Subcutaneous abdominal adipose tissue (tissue), 5 donors: ENCODE data around the gene RHBG.
"Not testable (repeated sequence)": the region's sequence is repeated elsewhere in the genome, so short reads cannot be mapped to it uniquely, and the experiment has no call there.

Experiments
- H3K27ac ChIP-seq: one replicate; pipeline ENCODE4 v1.7.0; 2013; ENCODE audit warnings: low read depth, mild to moderate bottlenecking, inconsistent platforms, low read length, moderate library complexity
- H3K27me3 ChIP-seq, 5 donors: one replicate each; pipeline ENCODE4 v1.7.0; 2013; ENCODE audit warnings: low read length in 5 of 5, inconsistent platforms in 1 of 5; ENCODE audit not compliant: control insufficient read depth in 5 of 5, insufficient read depth in 4 of 5
- H3K36me3 ChIP-seq, 5 donors: one replicate each; pipeline ENCODE4 v1.7.0; 2013; ENCODE audit warnings: low read length in 5 of 5; ENCODE audit not compliant: control insufficient read depth in 5 of 5, insufficient read depth in 5 of 5
- H3K4me1 ChIP-seq, 5 donors: one replicate each; pipeline ENCODE4 v1.7.0; 2013; ENCODE audit warnings: low read length in 5 of 5, mild to moderate bottlenecking in 3 of 5, moderate library complexity in 1 of 5; ENCODE audit not compliant: control insufficient read depth in 5 of 5, insufficient read depth in 5 of 5
- H3K4me3 ChIP-seq, 5 donors: one replicate each; pipeline ENCODE4 v1.7.0; 2013; ENCODE audit warnings: low read length in 5 of 5, low read depth in 1 of 5
- H3K9ac ChIP-seq, 5 donors: one replicate each; pipeline ENCODE4 v1.7.0; 2013; ENCODE audit warnings: low read length in 5 of 5, mild to moderate bottlenecking in 4 of 5, moderate library complexity in 3 of 5
- H3K9me3 ChIP-seq, 5 donors: one replicate each; pipeline ENCODE4 v1.7.0; 2013; ENCODE audit warnings: low read length in 5 of 5; ENCODE audit not compliant: control insufficient read depth in 5 of 5
- donor health status: healthy.
- donor health status: healthy.
- donor health status: healthy.
- donor health status: healthy.
- donor health status: healthy.

RHBG gene

DNA sequence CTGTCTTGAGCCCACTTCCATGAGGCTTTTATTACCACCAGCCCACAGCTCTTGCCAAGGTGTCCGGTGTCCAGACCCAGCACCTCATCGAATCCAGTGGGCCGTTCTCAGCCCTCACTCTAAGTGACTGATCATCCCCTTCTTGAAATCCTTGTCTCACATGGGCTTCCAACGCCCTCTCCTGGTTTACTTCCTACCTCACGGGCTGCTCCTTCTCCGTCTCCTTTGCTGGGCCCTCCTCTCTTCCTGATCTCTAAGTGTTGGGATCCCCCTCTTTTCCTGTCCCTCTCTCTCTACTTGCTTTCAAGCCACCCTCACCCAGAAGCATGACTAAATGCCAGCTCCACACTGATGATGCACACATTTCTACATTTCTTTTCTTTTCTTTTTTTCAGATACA lies 9.0 kb upstream of the RHBG start:
- peaks cover 0 to 5% (median 0%) of the 10 kb centered on the region in 5 donors for H3K4me1 ChIP-seq
- no peak overlapping the region for H3K27ac ChIP-seq
- H3K9ac ChIP-seq, result no peak overlapping the region
- H3K27me3 ChIP-seq, result peaks cover 18 to 23% (median 18%) of the 10 kb centered on the region in 5 donors
- no peaks in the 10 kb centered on the region for H3K9me3 ChIP-seq
- H3K36me3 ChIP-seq, result no peaks in the 10 kb centered on the region
- H3K4me3 ChIP-seq, result no peak overlapping the region

DNA sequence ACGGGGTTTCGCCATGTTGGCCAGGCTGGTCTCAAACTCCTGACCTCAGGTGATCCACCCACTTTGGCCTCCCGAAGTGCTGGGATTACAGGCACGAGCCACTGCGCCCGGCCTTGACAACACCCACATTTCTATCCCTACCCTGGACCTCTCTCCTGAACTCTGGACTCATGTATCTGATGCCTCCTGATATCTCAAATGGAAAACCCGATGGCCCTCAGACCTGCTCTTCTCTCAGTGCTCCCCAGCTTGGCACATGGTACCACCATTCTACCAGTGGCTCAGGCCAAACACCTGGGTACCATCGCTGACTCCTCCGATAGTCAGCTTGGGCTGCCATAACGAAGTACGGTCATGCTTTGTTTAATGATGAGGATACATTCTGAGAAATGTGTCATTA lies 8.5 kb upstream of the RHBG start:
- H3K9ac ChIP-seq, result no peak overlapping the region
- peaks cover 18 to 23% (median 18%) of the 10 kb centered on the region in 5 donors for H3K27me3 ChIP-seq
- no peak overlapping the region for H3K27ac ChIP-seq
- H3K9me3 ChIP-seq, result no peaks in the 10 kb centered on the region
- H3K4me1 ChIP-seq, result peaks cover 0 to 5% (median 0%) of the 10 kb centered on the region in 5 donors
- no peak overlapping the region for H3K4me3 ChIP-seq
- no peaks in the 10 kb centered on the region for H3K36me3 ChIP-seq

DNA sequence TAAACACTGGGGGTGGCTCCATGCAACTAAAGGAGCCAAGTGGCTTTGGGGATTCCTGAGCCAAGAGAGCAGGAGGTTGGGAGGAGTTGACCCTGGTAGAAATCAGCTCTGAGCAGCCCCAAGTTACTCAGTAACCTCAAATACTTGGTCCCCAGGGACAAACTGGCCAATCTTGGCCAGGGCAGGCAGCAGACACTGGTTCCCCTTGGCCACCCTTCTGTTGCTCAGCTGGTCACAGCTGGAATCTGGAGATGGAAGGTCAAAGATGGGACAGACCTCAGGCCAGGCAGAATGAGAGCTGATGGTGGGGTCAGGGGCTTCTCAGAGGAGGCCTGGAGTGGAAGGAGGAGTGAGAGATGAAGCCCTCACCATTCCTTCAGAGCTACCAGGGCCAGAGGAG lies 3.3 kb upstream of the RHBG start:
- Histone ChIP-seq H3K4me3 (no peak overlapping the region), H3K9ac (no peak overlapping the region), H3K36me3 (no peaks in the 10 kb centered on the region), H3K9me3 (no peaks in the 10 kb centered on the region), H3K27ac (no peak overlapping the region), H3K4me1 (peaks cover 0 to 10% (median 8%) of the 10 kb centered on the region in 5 donors), H3K27me3 (peaks cover 0 to 20% (median 16%) of the 10 kb centered on the region in 5 donors)

DNA sequence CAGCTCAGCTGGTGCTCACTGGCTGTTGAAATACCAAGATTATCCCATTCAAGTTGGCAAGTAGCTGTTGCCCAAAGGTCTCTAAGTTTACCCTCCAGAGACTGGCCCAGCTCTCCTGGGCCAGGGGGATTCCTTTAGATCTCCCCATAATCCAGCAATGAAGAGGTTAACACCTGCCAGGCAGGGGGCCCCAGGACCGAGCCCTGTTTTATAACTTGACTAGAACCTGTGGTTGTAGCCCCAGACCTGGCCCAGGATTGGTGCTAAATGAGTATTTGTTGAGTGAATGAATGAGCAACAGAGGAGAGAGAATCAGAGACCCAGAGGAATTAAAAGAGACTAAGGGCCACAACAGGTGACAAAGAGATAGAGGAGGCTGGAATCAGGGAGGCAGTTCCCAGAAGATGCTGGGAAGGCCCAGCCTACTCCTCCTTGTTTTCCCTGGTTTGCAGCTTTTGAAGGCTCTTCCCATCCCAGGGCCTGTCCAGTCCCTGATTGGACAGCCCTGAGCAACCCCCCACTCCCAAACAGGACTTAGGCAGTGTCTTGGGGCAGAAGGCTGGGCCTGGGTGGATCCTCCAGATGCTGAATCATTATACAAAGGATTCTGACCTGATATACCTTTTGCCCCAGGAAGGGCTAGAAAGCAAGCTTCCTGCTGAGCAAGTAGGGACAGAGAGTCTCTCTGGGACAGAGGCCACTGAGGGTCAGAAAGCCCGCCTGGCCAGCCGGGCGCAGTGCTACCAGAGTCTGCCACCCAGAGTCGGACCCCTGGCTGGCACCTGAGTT lies 2.4 kb upstream of the RHBG start:
- no peaks in the 10 kb centered on the region for H3K36me3 ChIP-seq
- no peak overlapping the region for H3K27ac ChIP-seq
- H3K27me3 ChIP-seq, result peaks cover 0 to 20% (median 16%) of the 10 kb centered on the region in 5 donors
- H3K9ac ChIP-seq, result no peak overlapping the region
- H3K4me1 ChIP-seq, result peaks cover 0 to 15% (median 12%) of the 10 kb centered on the region in 5 donors
- H3K4me3 ChIP-seq, result no peak overlapping the region
- no peaks in the 10 kb centered on the region for H3K9me3 ChIP-seq

DNA sequence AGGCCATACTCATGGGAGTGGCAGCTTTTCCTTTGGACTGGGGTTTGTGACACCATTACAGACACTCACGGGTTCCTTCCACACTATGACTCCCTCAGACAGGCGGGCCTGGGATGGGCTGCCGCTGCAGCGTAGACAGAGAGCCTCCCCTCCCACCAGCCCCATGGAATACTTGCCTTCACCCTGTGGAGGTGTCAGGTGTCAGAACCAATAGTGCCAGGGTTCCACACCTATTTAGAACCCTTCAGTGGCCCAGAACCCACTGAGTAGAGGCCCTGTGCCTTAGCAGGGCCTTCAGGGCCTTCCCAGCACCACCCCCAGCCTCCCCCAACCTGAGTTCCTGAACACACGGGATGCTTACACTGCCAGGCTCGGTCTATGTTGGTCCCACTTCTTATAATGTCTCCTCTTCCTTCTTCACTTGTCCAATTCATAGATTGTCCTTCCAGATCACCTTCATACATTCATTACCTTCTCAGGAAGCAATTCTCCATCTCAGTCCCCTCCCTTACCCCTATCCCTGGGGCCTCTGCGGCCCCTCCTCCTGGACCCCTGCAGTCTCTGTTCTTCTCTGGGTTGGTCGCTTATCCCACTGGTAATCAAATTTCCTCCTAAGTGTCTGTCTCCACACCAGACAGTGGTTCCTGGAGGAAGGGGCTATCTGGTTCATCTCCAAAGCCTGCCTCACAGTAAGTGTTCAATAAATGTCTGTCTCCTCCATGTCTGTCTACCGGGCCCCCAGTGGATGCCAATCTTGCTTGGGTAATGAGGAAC lies 1.4 kb upstream of the RHBG start:
- no peak overlapping the region for H3K27ac ChIP-seq
- H3K27me3 ChIP-seq, result peaks cover 0 to 23% (median 16%) of the 10 kb centered on the region in 5 donors
- H3K4me1 ChIP-seq, result peaks cover 0 to 21% (median 18%) of the 10 kb centered on the region in 5 donors
- H3K9me3 ChIP-seq, result no peaks in the 10 kb centered on the region
- no peak overlapping the region for H3K9ac ChIP-seq
- no peaks in the 10 kb centered on the region for H3K36me3 ChIP-seq
- H3K4me3 ChIP-seq, result no peak overlapping the region

DNA sequence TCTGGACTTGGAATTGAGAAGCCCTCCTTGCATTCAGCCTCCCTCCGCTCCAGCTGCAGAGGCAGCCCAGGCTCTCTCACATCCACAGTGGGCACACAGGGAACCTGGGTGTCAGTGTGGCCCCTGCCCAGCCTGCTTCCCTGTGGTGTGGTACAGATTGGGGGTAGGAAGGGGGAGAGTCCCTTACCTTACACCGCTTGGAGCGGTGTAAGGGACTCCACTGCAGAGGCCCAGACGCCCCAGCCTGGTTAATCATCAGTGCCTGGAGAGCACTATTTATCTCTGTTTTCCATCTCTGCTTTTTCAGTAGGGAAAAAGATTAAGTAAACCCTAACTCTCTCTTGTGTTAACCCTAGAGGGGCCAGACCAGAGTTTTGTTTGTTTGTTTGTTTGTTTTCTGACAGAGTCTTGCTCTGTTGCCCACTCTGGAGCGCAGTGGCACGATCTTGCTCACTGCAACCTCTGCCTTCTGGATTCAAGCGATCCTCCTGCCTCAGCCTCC lies 803 bp upstream of the RHBG start:
- H3K36me3 ChIP-seq, result no peaks in the 10 kb centered on the region
- peaks cover 0 to 21% (median 18%) of the 10 kb centered on the region in 5 donors for H3K4me1 ChIP-seq
- peaks cover 0 to 23% (median 16%) of the 10 kb centered on the region in 5 donors for H3K27me3 ChIP-seq
- no peaks in the 10 kb centered on the region for H3K9me3 ChIP-seq
- H3K27ac ChIP-seq, result no peak overlapping the region
- H3K4me3 ChIP-seq, result no peak overlapping the region
- H3K9ac ChIP-seq, result no peak overlapping the region

DNA sequence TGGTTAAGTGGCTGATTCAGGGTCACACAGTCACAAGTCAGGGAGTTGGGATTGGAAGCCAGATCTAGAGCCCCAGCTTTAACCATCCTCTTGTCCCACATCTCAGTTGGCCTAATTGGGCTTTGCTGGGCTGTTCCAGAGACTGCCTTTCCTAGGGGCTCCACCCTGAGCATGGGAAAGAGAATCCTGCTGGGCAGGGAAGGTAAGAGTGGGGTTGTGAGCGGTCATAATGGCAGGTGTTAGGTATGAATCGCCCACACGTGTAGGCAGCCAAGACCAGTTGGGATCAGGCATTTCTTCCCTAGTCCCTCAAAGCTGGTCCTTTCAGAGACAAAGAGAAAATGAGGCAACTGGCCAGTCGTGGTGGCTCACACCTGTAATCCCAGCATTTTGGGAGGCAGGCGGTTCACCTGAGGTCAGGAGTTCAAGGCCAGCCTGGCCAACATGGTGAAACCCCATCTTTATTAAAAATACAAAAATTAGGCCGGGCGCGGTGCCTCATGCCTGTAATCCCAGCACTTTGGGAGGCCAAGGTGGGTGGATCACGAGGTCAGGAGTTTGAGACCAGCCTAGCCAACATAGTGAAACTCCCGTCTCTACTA lies 775 bp downstream of the RHBG start:
- peaks cover 0 to 21% (median 18%) of the 10 kb centered on the region in 5 donors for H3K4me1 ChIP-seq
- H3K9me3 ChIP-seq, H3K9ac ChIP-seq, H3K36me3 ChIP-seq, H3K27ac ChIP-seq: not testable (repeated sequence)
- peak overlapping the region in 1 of 5 donors; percentile 64 for H3K4me3 ChIP-seq
- peaks cover 0 to 18% (median 16%) of the 10 kb centered on the region in 5 donors for H3K27me3 ChIP-seq

DNA sequence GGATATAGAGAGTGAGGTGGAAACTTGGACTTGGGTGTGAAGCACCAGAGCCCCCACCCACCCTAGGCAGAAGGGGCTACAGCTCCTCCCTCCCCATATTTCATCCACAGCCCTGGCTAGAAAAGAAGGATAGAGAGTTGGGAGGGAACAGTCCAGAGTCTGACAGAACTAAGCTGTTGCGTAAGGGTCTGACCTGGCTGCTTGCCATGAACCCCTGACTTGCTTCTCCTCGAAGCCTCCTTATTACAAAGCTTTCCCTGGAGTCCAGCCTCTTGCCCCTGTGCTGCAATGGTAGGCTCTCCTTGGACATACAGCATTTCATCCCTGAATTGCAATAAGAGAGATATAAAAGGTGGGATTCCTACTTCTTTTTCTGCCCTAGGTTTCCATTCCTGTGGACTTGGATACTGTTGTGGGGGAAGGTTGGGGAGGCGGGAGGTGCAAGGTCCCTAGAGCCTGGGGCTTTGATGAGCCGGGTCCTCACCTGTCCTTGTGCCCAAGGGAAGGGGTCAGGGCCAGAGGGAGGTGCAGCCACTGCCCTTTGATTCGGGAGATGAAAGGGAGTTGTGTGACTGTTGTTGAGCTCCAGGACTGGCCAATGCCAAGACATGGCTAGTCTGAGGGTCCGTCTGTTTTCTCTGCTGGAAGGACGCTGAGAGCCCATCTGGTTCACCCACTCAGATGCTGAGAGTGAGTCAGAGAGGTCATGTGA lies 2.7 kb downstream of the RHBG start:
- no peaks in the 10 kb centered on the region for H3K9me3 ChIP-seq
- no peak overlapping the region for H3K9ac ChIP-seq
- H3K27ac ChIP-seq, result no peak overlapping the region
- H3K4me3 ChIP-seq, result no peak overlapping the region
- no peaks in the 10 kb centered on the region for H3K36me3 ChIP-seq
- peaks cover 0 to 16% (median 12%) of the 10 kb centered on the region in 5 donors for H3K27me3 ChIP-seq
- peaks cover 0 to 25% (median 21%) of the 10 kb centered on the region in 5 donors for H3K4me1 ChIP-seq

DNA sequence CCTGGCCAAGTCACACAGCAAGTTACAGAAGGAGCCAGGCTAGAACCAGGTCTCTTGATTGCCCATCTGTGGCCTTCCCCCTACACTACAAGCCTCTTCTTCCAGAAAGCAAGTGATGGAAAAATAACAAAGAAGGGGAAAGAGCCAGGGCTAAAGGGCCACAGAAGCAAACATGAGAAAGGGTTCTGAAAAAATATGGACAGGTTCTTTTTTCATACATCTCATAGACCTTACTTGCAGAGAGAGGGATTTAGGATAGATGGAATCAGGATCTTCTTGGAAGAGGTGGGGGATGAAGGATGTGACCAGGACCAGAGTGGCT lies 3.2 kb downstream of the RHBG start:
- Histone ChIP-seq H3K4me3 (no peak overlapping the region), H3K9me3 (no peaks in the 10 kb centered on the region), H3K36me3 (no peaks in the 10 kb centered on the region), H3K27ac (no peak overlapping the region), H3K9ac (no peak overlapping the region), H3K4me1 (peaks cover 0 to 25% (median 21%) of the 10 kb centered on the region in 5 donors), H3K27me3 (peaks cover 0 to 15% (median 12%) of the 10 kb centered on the region in 5 donors)
